ENCODE data around the gene GATB.

Gene GATB

GRCh38 chr4:151678048-151678872 lies 82.5 kb downstream of the GATB start:
- DNase-seq (ENCODE audit: low read depth) = no peak
- TF ChIP-seq CTCF (conservative IDR thresholded peaks at IDR 0.05; ENCODE audit: low read depth, low read length) = no peak
- H3K4me3 ChIP-seq (ENCODE audit: low read depth, low read length) = no peak overlapping the region

GRCh38 chr4:151677193-151677592 lies 83.6 kb downstream of the GATB start:
- TF ChIP-seq CTCF (conservative IDR thresholded peaks at IDR 0.05; ENCODE audit: low read depth, low read length) = no peak
- no peak overlapping the region for H3K4me3 ChIP-seq (ENCODE audit: low read depth, low read length)
- DNase-seq (ENCODE audit: low read depth) = no peak

GRCh38 chr4:151676301-151676700 lies 84.5 kb downstream of the GATB start:
- peak; percentile 79 for DNase-seq (ENCODE audit: low read depth)
- TF ChIP-seq CTCF (conservative IDR thresholded peaks at IDR 0.05; ENCODE audit: low read depth, low read length) = no peak
- no peak overlapping the region for H3K4me3 ChIP-seq (ENCODE audit: low read depth, low read length)

GRCh38 chr4:151675411-151675971 lies 85.3 kb downstream of the GATB start:
- no peak for DNase-seq (ENCODE audit: low read depth)
- H3K4me3 ChIP-seq (ENCODE audit: low read depth, low read length) = no peak overlapping the region
- TF ChIP-seq CTCF (conservative IDR thresholded peaks at IDR 0.05; ENCODE audit: low read depth, low read length) = no peak

GRCh38 chr4:151674804-151675391 lies 85.9 kb downstream of the GATB start:
- H3K4me3 ChIP-seq (ENCODE audit: low read depth, low read length) = no peak overlapping the region
- peak; percentile 56 for DNase-seq (ENCODE audit: low read depth)
- peak; percentile 26 for TF ChIP-seq CTCF (conservative IDR thresholded peaks at IDR 0.05; ENCODE audit: low read depth, low read length)

- DNase-seq (ENCODE audit: low read depth) = no peak
- no peak overlapping the region for H3K4me3 ChIP-seq (ENCODE audit: low read depth, low read length)
- TF ChIP-seq CTCF (conservative IDR thresholded peaks at IDR 0.05; ENCODE audit: low read depth, low read length) = no peak
These were observed 86.8 kb downstream of the GATB start for GRCh38 chr4:151673908-151674520.

All from choroid plexus epithelial cell (primary cell).